Erythroblast (primary cell): ENCODE data around the gene ARRDC2.

Experiments
- GATA1 ChIP-seq: IDR thresholded peaks from 2 replicates; pipeline ENCODE4 v1.6.1; 2011; ENCODE audit warnings: low read depth, mild to moderate bottlenecking, control low read depth, low read length, moderate library complexity
- POLR2A ChIP-seq: IDR thresholded peaks from 2 replicates; pipeline ENCODE4 v1.6.1; 2011; ENCODE audit warnings: mild to moderate bottlenecking, low read length

- TF ChIP-seq POLR2A (no peak), GATA1 (no peak)
Observed at GRCh38 chr19:17982430-17982829, 25.5 kb upstream of the ARRDC2 start.
